Motor neuron (in vitro differentiated cells): Measurements from ENCODE around the gene B3GALT6. TPM values are rescaled to one million over a fixed set of nuclear protein-coding genes. Genes with fewer than 3 reads are reported as not detected.

Experiments
- ATAC-seq, 8 experiments: fragments of 200-7000 bp; cut with Tn5 transposase; replicated peaks in 6 of 8; 2 replicates each; pipeline ENCODE4 v1.8.0; 2021; ENCODE audit warnings: mild to moderate bottlenecking in 8 of 8, moderate library complexity in 8 of 8
- H3K27ac ChIP-seq, 2 donors: fragments of 250-450 bp; sonication (Bioruptor Pico); 2 replicates each; pipeline ENCODE4 v1.9.0; 2021; ENCODE audit warnings: antibody characterized with exemption in 2 of 2, mild to moderate bottlenecking in 2 of 2, moderate library complexity in 1 of 2
- H3K4me1 ChIP-seq, 2 donors: fragments of 250-450 bp; sonication (Bioruptor Pico); replicated peaks in 1 of 2; 2 replicates each; pipeline ENCODE4 v1.6.1; 2021; ENCODE audit warnings: antibody characterized with exemption in 2 of 2, mild to moderate bottlenecking in 2 of 2, moderate library complexity in 1 of 2
- H3K4me3 ChIP-seq, 5 donors: fragments of 250-450 bp; sonication (Bioruptor Pico); 2 replicates each; pipeline ENCODE4 v1.9.0; 2021; ENCODE audit warnings: antibody characterized with exemption in 5 of 5, mild to moderate bottlenecking in 5 of 5, moderate library complexity in 4 of 5
- WGBS, 10 experiments: fragments of 450-650 bp; shearing (Covaris generic); methylation state at CpG; one replicate each; pipeline ENCODE4 v1.0.0; 2022; 5-methylcytosine and 5-hydroxymethylcytosine counted together
- in situ Hi-C, 9 experiments: fragments of 400-800 bp; cut with MboI; loops; one replicate each; pipeline ENCODE4 v1.15.0; 2021; ENCODE audit warnings: low sequenced_read_pairs in 9 of 9, low pct_unique_long_range_greater_than_20kb in 2 of 9; ENCODE audit not compliant: unreplicated experiment in 9 of 9
- total RNA-seq, 8 experiments: library from RNA; unstranded; fragments of 300-600 nt; gene quantifications; 2 replicates each; pipeline versions ENCODE4 v1.2.3 to v1.2.4, GENCODE V29; 2022

The B3GALT6 gene
- total RNA-seq, 8 experiments from 2014 or later, result 9.7 to 36.9 (median 19.7) TPM

GRCh38 chr1:1205769-1206375, 26.2 kb upstream of the B3GALT6 start:
- in situ Hi-C loops, result no loop called here
- H3K4me1 ChIP-seq, result peaks cover 13 to 33% of the 10 kb centered on the region in 2 donors
- H3K4me3 ChIP-seq, result no peak overlapping the region
- no peak for ATAC-seq
- no peak overlapping the region for H3K27ac ChIP-seq
- 5 to 55% (median 6%) methylated on average over 4 to 7 of the region's 31 CpGs; no CpG with 5 or more reads in 7 of the 10 experiments for WGBS, 10 experiments

- ATAC-seq, result peak in 2 of 8 experiments; percentile 18 to 42
- in situ Hi-C loops, result no loop called here
- Histone ChIP-seq H3K4me1 (peaks cover 11 to 27% of the 10 kb centered on the region in 2 donors), H3K27ac (no peak within 1 kb of the TSS), H3K4me3 (no peak within 1 kb of the TSS)
- WGBS, 10 experiments, result 0 to 30% (median 9%) methylated on average over 3 to 18 of the region's 49 CpGs; no CpG with 5 or more reads in 6 of the 10 experiments
These were observed 25.6 kb upstream of the B3GALT6 start, which contains the start of gene TNFRSF18 for GRCh38 chr1:1206376-1206965. Gene TNFRSF18 (minus strand): TSS chr1:1206592. CDS start chr1:1206571, 21 bp downstream.

GRCh38 chr1:1206966-1207531, 25.0 kb upstream of the B3GALT6 start:
- H3K4me3 ChIP-seq, result no peak overlapping the region
- H3K27ac ChIP-seq, result no peak overlapping the region
- no peak for ATAC-seq
- WGBS, 10 experiments, result 33 to 100% (median 82%) methylated on average over 1 to 8 of the region's 19 CpGs; no CpG with 5 or more reads in 5 of the 10 experiments
- in situ Hi-C loops, result no loop called here
- peaks cover 11 to 31% of the 10 kb centered on the region in 2 donors for H3K4me1 ChIP-seq

GRCh38 chr1:1207571-1207892, 24.5 kb upstream of the B3GALT6 start:
- Histone ChIP-seq H3K4me1 (peaks cover 11 to 32% of the 10 kb centered on the region in 2 donors), H3K27ac (peak overlapping the region; percentile 49 to 60), H3K4me3 (no peak overlapping the region)
- 33 to 80% (median 40%) methylated on average over 1 to 3 of the region's 11 CpGs; no CpG with 5 or more reads in 7 of the 10 experiments for WGBS, 10 experiments
- ATAC-seq, result no peak
- in situ Hi-C loops, result no loop called here

GRCh38 chr1:1208713-1209433, 23.2 kb upstream of the B3GALT6 start:
- peak overlapping the region in 1 of 2 donors; percentile 70 for H3K27ac ChIP-seq
- 40 to 100% (median 85%) methylated on average over 1 to 10 of the region's 38 CpGs; no CpG with 5 or more reads in 5 of the 10 experiments for WGBS, 10 experiments
- peaks cover 11 to 32% of the 10 kb centered on the region in 2 donors for H3K4me1 ChIP-seq
- no peak overlapping the region for H3K4me3 ChIP-seq
- no peak for ATAC-seq
- in situ Hi-C loops, result no loop called here

GRCh38 chr1:1210726-1211540, 21.1 kb upstream of the B3GALT6 start:
- H3K27ac ChIP-seq, result no peak overlapping the region
- WGBS, 10 experiments, result 63 to 100% (median 100%) methylated on average over 1 to 10 of the region's 31 CpGs; no CpG with 5 or more reads in 5 of the 10 experiments
- H3K4me3 ChIP-seq, result no peak overlapping the region
- peaks cover 11 to 32% of the 10 kb centered on the region in 2 donors for H3K4me1 ChIP-seq
- in situ Hi-C loops, result no loop called here
- ATAC-seq, result no peak

- H3K4me1 ChIP-seq, result peaks cover 9 to 24% of the 10 kb centered on the region in 2 donors
- 67 to 88% (median 80%) methylated on average over 1 to 5 of the region's 28 CpGs; no CpG with 5 or more reads in 7 of the 10 experiments for WGBS, 10 experiments
- H3K27ac ChIP-seq, result no peak overlapping the region
- in situ Hi-C loops, result no loop called here
- no peak overlapping the region for H3K4me3 ChIP-seq
- ATAC-seq, result no peak
These were observed 20.2 kb upstream of the B3GALT6 start for GRCh38 chr1:1211541-1212441.

- WGBS, 10 experiments, result 88% methylated on average over 15 of the region's 24 CpGs; no CpG with 5 or more reads in 9 of the 10 experiments
- ATAC-seq, result peak in 1 of 8 experiments; percentile 7
- H3K4me3 ChIP-seq, result no peak overlapping the region
- peaks cover 9 to 16% of the 10 kb centered on the region in 2 donors for H3K4me1 ChIP-seq
- no peak overlapping the region for H3K27ac ChIP-seq
- in situ Hi-C loops, result no loop called here
These were observed 19.2 kb upstream of the B3GALT6 start for GRCh38 chr1:1212780-1213344.

GRCh38 chr1:1213345-1214265, 18.4 kb upstream of the B3GALT6 start, which contains the start of gene TNFRSF4:
Gene TNFRSF4 (minus strand): TSS chr1:1214153. CDS start chr1:1214127, 26 bp downstream.
- no peak within 1 kb of the TSS for H3K4me3 ChIP-seq
- ATAC-seq, result peak in 3 of 8 experiments; percentile 4 to 25 (median 5)
- 36 to 100% (median 78%) methylated on average over 1 to 10 of the region's 56 CpGs; no CpG with 5 or more reads in 6 of the 10 experiments for WGBS, 10 experiments
- no peak within 1 kb of the TSS for H3K27ac ChIP-seq
- in situ Hi-C loops, result no loop called here
- peaks cover 4 to 11% of the 10 kb centered on the region in 2 donors for H3K4me1 ChIP-seq

- Histone ChIP-seq H3K4me1 (peaks cover 0 to 5% of the 10 kb centered on the region in 2 donors), H3K27ac (no peak overlapping the region), H3K4me3 (no peak overlapping the region)
- in situ Hi-C loops, result no loop called here
- no peak for ATAC-seq
- WGBS, 10 experiments, result 65 to 100% (median 66%) methylated on average over 2 to 5 of the region's 11 CpGs; no CpG with 5 or more reads in 7 of the 10 experiments
These were observed 16.9 kb upstream of the B3GALT6 start for GRCh38 chr1:1215080-1215676.
